ENCODE results near the gene OR52I1. TPM values are rescaled to one million over a fixed set of nuclear protein-coding genes. Genes with fewer than 3 reads are reported as not detected.
A peak's percentile ranks its signal among the peaks of the same experiment; 100 is the strongest.

Gene OR52I1
- polyA plus RNA-seq, 2 of the 4 experiments (the other 2 are of a cell fraction) = not detected

DNA sequence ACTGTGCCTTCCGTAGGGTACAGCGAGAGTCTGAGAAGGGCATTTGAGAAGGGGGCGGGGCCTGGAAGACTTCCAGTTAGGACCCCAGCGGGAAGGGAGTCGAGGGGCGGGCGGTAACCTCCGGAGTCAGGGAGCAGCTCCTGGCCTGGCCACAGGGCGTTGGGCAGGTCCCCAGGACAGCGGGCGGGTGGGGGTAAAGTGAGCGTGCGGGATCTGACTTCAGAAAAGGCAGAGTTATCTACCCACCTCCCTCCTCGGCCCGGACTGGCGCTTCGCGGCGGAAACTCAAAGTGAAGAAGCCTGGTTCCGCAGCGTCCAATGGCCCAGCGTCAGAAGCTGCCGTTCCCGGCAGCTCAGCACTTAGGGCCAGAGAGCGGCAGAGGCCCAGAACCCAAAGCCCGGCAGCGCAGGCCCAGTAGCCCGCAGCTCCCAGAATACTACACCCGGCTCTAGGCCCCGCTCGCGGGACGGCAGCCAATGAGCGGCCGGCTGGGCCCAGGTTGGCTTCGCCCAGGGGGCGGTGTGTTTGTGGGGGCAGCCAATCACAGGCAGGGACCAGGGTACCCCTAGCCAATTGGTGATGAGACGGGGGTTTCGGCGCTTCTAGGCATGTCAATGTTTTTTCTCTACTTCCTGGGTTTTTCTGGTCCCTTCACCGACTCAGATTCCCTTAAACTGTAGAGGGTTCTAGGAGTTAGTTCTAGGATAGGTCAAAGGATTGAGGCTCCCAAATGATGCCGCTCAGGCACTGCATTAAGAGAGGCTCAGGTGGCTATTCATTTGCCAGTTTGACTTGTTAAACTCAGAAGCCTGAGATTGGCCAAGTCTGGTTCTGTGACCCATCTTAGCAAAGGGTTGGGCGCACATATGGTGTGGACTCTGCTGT is 14.2 kb downstream of the OR52I1 start, which contains the start of gene TRIM68 (continued):
- TF ChIP-seq, protein P1, sequence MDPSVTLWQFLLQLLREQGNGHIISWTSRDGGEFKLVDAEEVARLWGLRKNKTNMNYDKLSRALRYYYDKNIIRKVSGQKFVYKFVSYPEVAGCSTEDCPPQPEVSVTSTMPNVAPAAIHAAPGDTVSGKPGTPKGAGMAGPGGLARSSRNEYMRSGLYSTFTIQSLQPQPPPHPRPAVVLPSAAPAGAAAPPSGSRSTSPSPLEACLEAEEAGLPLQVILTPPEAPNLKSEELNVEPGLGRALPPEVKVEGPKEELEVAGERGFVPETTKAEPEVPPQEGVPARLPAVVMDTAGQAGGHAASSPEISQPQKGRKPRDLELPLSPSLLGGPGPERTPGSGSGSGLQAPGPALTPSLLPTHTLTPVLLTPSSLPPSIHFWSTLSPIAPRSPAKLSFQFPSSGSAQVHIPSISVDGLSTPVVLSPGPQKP (IDR thresholded peaks at IDR 0.05; ENCODE audit: low read depth, low read length) = no peak
- TF ChIP-seq KDM1A (IDR thresholded peaks at IDR 0.05; ENCODE audit: low read depth) (no peak), JUN (IDR thresholded peaks at IDR 0.05) (peak in 1 of 2 experiments; percentile 45; a peak in 1 of 5 replicates)

DNA sequence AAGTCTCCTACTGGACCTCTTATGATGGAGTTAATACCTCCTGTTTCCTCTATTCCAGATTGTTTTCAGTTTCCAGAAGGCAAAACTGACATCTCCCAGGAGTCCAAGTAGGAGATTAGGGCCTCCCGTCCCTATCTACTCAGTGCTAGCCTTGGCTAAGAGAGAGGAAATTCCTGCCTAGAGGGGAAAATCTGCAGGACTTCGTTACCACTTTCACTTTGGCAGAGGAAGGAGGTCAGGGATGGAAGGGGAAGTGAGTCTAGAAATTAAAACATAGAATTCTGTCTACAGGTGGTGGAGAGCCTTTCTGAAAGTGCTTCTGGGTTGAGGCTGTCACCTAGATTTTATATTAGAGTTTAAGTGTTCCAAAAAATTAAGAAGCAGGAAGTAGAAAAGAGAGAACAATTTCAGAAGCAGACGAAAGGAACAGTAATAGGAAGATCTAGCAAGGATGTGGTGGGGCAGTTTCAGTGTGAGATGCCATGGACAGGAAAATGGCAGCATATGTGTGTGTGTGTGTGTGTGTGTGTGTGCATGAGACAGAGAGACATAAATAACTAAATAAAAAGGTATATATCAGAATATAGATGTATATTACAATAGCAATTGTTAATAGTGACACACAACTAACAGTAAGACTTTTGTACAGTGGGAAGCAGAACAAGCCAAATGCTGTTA is 16.6 kb downstream of the OR52I1 start:
- ChIA-PET POLR2A (no interaction called here), CTCF (no interaction called here)
- no peak for ATAC-seq
- no peak overlapping the region for H3K4me3 ChIP-seq
- no peak for DNase-seq (ENCODE audit: low read depth in 1 of 2, low spot score in 1 of 2)
- H3K4me1 ChIP-seq = peaks cover 14% of the 10 kb centered on the region
- no peaks in the 10 kb centered on the region for H3K9me3 ChIP-seq
- peak overlapping the region; percentile 48 for H3K4me2 ChIP-seq
- no peak for FAIRE-seq
- H3K27ac ChIP-seq = no peak overlapping the region
- no peak for TF ChIP-seq NPAS2 (CRISPR knock-in tag; IDR thresholded peaks at IDR 0.05; ENCODE audit: borderline replicate concordance)
- TF ChIP-seq, protein P2, sequence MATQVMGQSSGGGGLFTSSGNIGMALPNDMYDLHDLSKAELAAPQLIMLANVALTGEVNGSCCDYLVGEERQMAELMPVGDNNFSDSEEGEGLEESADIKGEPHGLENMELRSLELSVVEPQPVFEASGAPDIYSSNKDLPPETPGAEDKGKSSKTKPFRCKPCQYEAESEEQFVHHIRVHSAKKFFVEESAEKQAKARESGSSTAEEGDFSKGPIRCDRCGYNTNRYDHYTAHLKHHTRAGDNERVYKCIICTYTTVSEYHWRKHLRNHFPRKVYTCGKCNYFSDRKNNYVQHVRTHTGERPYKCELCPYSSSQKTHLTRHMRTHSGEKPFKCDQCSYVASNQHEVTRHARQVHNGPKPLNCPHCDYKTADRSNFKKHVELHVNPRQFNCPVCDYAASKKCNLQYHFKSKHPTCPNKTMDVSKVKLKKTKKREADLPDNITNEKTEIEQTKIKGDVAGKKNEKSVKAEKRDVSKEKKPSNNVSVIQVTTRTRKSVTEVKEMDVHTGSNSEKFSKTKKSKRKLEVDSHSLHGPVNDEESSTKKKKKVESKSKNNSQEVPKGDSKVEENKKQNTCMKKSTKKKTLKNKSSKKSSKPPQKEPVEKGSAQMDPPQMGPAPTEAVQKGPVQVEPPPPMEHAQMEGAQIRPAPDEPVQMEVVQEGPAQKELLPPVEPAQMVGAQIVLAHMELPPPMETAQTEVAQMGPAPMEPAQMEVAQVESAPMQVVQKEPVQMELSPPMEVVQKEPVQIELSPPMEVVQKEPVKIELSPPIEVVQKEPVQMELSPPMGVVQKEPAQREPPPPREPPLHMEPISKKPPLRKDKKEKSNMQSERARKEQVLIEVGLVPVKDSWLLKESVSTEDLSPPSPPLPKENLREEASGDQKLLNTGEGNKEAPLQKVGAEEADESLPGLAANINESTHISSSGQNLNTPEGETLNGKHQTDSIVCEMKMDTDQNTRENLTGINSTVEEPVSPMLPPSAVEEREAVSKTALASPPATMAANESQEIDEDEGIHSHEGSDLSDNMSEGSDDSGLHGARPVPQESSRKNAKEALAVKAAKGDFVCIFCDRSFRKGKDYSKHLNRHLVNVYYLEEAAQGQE (IDR thresholded peaks at IDR 0.05) = no peak
- no peak for TF ChIP-seq ESRRA (IDR thresholded peaks at IDR 0.05; ENCODE audit: borderline replicate concordance, low read length)
- TF ChIP-seq, protein P3, sequence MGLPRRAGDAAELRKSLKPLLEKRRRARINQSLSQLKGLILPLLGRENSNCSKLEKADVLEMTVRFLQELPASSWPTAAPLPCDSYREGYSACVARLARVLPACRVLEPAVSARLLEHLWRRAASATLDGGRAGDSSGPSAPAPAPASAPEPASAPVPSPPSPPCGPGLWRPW (IDR thresholded peaks at IDR 0.05) = no peak
- no peak for TF ChIP-seq BHLHE40 (IDR thresholded peaks at IDR 0.05; ENCODE audit: low read depth, low read length)
- TF ChIP-seq EHMT2 (IDR thresholded peaks at IDR 0.05; ENCODE audit: low read depth) = no peak
- no peak for TF ChIP-seq MYC (IDR thresholded peaks at IDR 0.05; ENCODE audit: borderline replicate concordance, low read length)
- no peak for TF ChIP-seq ZNF302 (CRISPR knock-in tag; IDR thresholded peaks at IDR 0.05)
- TF ChIP-seq EP300 (IDR thresholded peaks at IDR 0.05) = no peak
- no peak for TF ChIP-seq CHD2 (IDR thresholded peaks at IDR 0.05; ENCODE audit: low read length, partially characterized antibody)
- no peak for TF ChIP-seq HOXA7 (CRISPR knock-in tag; IDR thresholded peaks at IDR 0.05)
- no peak for TF ChIP-seq KDM1A (IDR thresholded peaks at IDR 0.05; ENCODE audit: low read depth)
- WGBS (ENCODE audit: missing lambda C conversion rate) = 31% methylated on average over 3 of the region's 3 CpGs

DNA sequence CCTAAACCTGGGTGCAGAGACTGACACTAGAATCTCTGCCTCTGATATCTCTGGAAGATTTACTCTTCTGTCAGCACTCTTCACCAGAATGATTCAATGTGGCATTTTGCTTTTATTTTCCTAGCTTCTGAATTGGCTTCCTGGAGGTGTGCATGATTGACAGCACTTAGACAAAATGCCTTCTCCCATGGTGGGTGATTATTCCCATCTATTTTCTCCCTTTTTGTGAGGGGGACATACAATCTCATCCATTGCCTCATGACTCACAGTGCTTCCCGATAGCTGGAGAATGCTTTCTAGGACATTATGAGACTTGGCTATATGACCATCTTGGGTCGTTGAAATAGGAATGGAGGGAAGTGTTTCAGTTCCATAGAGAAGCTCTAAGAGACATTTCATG is 18.1 kb downstream of the OR52I1 start:
- no peaks in the 10 kb centered on the region for H3K9me3 ChIP-seq
- ATAC-seq (no peak), DNase-seq (ENCODE audit: low read depth in 1 of 2, low spot score in 1 of 2) (no peak), FAIRE-seq (no peak)
- WGBS (ENCODE audit: missing lambda C conversion rate) = 44% methylated on average over 2 of the region's 2 CpGs
- CTCF ChIA-PET = interaction anchor here (1.0 to 2.6 kb wide), 3 partner anchors 10 to 25 kb away, joined by 3 to 9 read pairs (median 3); partner anchors contain the start of gene OR51D1
- no peak overlapping the region for H3K4me3 ChIP-seq
- H3K4me1 ChIP-seq = peaks cover 8% of the 10 kb centered on the region
- no peak overlapping the region for H3K27ac ChIP-seq
- H3K4me2 ChIP-seq = no peak overlapping the region
- POLR2A ChIA-PET = no interaction called here
- TF ChIP-seq POLR2A (IDR thresholded peaks at IDR 0.05; ENCODE audit: low read length) (no peak), GATA3 (IDR thresholded peaks at IDR 0.05; ENCODE audit: borderline replicate concordance) (no peak), HOXB5 (CRISPR knock-in tag; IDR thresholded peaks at IDR 0.05) (no peak), NFE2L2 (conservative IDR thresholded peaks at IDR 0.05; ENCODE audit: low read length) (no peak), HOXA7 (CRISPR knock-in tag; IDR thresholded peaks at IDR 0.05) (no peak), JUN (IDR thresholded peaks at IDR 0.05) (no peak), CBX2 (IDR thresholded peaks at IDR 0.05; ENCODE audit: borderline replicate concordance, low read depth) (no peak), POLR2AphosphoS2 (conservative IDR thresholded peaks at IDR 0.05; ENCODE audit: low read length) (no peak), RAD21 (conservative IDR thresholded peaks at IDR 0.05 in 1 of 2, IDR thresholded peaks at IDR 0.05 in 1 of 2) (no peak), SMC3 (IDR thresholded peaks at IDR 0.05) (no peak), ZC3H11A (IDR thresholded peaks at IDR 0.05) (no peak)
- TF ChIP-seq, protein P4, sequence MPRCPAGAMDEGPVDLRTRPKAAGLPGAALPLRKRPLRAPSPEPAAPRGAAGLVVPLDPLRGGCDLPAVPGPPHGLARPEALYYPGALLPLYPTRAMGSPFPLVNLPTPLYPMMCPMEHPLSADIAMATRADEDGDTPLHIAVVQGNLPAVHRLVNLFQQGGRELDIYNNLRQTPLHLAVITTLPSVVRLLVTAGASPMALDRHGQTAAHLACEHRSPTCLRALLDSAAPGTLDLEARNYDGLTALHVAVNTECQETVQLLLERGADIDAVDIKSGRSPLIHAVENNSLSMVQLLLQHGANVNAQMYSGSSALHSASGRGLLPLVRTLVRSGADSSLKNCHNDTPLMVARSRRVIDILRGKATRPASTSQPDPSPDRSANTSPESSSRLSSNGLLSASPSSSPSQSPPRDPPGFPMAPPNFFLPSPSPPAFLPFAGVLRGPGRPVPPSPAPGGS (IDR thresholded peaks at IDR 0.05) = no peak
- TF ChIP-seq, protein P5, sequence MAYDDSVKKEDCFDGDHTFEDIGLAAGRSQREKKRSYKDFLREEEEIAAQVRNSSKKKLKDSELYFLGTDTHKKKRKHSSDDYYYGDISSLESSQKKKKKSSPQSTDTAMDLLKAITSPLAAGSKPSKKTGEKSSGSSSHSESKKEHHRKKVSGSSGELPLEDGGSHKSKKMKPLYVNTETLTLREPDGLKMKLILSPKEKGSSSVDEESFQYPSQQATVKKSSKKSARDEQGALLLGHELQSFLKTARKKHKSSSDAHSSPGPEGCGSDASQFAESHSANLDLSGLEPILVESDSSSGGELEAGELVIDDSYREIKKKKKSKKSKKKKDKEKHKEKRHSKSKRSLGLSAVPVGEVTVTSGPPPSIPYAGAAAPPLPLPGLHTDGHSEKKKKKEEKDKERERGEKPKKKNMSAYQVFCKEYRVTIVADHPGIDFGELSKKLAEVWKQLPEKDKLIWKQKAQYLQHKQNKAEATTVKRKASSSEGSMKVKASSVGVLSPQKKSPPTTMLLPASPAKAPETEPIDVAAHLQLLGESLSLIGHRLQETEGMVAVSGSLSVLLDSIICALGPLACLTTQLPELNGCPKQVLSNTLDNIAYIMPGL (CRISPR knock-in tag; IDR thresholded peaks at IDR 0.05; ENCODE audit: borderline replicate concordance) = no peak
